IPS-11a (cell line): ENCODE measurements around the gene PANK2.
"Not testable (repeated sequence)": the region's sequence is repeated elsewhere in the genome, so short reads cannot be mapped to it uniquely, and the experiment has no call there.

Experiments used
- H3K4me3 ChIP-seq: one replicate; pipeline ENCODE4 v1.5.1; 2013; ENCODE audit warnings: low read depth, low read length, control low read depth

PANK2 gene

DNA sequence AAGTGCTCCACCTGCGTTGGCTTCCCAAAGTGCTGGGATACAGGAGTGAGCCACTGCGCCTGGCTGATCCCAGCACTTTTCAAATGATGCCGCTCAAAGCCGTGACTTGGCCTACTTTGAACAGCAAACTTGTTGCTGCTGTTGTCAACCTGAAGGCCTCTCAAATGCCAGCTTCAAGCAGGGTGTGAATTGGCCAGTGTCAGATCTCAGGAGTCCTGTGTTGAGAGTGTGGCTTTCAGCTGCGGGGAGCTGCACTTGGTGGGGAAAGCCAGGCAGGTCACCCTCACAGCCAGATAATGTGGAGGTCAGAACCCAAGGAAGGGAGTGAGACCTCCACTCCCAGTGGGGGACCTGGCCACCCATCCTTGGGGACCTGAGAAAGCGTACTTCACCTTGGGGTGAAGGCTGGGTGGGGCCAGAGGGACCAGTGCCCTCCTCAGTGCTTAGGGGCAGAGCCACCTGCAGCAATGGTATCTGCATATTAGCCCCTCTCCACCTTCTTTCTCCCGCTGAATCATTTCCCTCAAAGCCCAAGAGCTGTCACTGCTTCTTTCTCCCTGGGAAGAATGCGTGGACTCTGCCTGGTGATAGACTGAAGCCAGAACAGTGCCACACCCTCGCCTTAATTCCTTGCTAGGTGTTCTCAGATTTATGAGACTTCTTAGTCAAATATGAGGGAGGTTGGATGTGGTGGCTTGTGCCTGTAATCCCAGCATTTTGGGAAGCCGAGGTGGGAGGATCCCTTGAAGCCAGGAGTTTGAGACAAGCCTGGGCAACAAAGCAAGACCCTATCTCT lies 19.1 kb upstream of the PANK2 start:
- H3K4me3 ChIP-seq = no peak overlapping the region

GRCh38 chr20:3871550-3872265 lies 17.5 kb upstream of the PANK2 start:
- no peak overlapping the region for H3K4me3 ChIP-seq

- H3K4me3 ChIP-seq = no peak overlapping the region
Observed at GRCh38 chr20:3873507-3873906, 15.7 kb upstream of the PANK2 start.

DNA sequence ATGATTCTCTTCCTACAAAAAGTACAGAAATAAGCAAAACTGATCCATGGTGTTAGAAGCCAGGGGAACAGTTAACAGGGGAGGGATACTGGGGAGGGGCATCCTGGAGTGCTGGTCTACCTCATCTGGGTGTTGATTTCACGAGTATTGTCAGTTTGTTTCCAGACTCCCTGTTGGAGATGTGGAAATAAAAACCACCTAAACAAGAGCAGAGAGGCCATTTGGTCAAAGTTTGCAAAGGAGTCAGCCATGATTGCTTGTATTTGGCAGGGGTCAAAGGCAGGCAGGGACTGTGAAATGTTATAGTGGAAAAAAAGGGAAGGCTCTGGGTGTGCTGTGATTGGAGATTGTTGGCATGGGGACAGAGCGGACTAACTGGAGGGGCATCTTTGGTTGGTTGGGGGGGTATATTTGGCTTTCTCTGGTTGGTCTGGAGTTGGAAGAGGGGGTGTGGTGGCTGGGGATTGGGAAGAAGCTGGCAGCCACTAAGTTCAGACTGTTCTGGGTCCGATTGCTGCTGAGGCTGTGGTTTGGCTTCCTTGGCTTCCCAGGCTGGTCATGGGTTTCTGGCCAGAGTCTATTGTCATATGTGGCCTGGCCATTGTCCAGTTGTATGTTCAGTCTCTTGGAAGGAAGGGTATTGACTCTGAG lies 14.9 kb upstream of the PANK2 start:
- no peak overlapping the region for H3K4me3 ChIP-seq

DNA sequence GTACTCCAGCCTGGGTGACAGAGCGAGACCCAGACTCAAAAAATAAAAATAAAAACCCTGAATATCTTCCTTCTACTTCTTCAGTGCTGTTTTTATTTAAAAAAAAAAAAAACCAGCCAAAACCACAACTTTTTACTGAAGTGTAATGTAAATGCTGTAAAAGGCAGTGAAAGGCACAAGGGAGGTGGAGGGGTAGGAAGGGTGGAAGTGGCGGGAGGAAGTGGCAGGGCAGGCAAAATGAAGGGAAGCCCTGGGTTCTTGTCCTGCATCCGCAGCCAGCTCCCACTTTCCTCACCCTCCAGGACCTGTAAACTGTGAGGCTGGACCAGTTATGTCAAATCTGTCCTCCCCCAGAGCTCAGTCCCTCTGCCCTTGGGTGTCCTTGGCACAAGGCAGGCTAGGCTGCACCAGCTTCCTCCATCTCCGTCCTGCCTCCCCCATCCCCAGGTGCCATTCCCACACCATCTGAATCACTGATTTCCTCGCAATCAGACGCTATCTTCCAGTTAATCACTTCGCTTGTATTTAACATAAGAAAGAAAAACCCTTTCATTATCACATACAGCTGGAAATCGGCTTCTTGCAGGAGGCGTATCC lies 13.7 kb upstream of the PANK2 start:
- H3K4me3 ChIP-seq = no peak overlapping the region

GRCh38 chr20:3876000-3876399 lies 13.2 kb upstream of the PANK2 start:
- no peak overlapping the region for H3K4me3 ChIP-seq

GRCh38 chr20:3876676-3877075 lies 12.5 kb upstream of the PANK2 start:
- H3K4me3 ChIP-seq = no peak overlapping the region

- not testable (repeated sequence) for H3K4me3 ChIP-seq
Observed at GRCh38 chr20:3878921-3879274, 10.3 kb upstream of the PANK2 start.

DNA sequence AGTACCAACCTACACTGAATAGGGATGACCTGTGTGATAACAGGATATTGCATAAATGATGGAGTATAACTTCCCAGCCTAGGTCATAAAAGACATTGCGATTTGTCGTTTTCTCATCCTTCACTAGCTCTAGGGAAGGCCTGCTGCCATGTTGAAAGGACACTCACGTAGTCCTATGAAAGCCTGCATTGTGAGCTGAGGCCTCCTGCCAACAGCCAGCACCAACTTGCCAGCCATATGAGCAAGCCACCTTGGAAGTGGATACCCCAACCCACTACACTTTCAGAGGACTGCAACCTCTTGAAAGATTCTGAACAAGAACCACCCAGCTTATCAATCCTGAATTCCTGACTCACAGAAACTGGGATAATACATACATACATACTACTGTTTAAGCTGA lies 3.5 kb upstream of the PANK2 start:
- no peak overlapping the region for H3K4me3 ChIP-seq

GRCh38 chr20:3887876-3888620 lies 1.1 kb upstream of the PANK2 start:
- peak overlapping the region; percentile 97 for H3K4me3 ChIP-seq

- peak overlapping the region; percentile 97 for H3K4me3 ChIP-seq
Observed at GRCh38 chr20:3889489-3890397, 556 bp downstream of the PANK2 start.

DNA sequence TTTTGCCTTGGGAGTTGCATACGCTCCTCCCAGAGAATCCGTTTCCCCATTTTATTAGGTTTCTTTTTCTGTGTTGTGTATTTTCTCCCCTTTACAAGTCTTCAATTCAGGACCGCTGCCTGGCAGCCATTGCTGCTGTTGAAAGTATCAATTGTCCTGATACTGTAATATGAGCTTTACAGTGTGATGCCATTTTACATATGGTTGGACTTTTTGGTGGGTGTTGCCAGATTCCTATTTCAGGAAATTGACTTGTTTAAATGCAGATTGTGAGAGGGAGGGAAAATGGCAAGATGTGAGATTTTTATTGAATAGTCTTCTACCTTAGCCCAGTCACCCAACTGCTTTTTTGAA lies 1.2 kb downstream of the PANK2 start:
- H3K4me3 ChIP-seq = peak overlapping the region; percentile 97

GRCh38 chr20:3890999-3891929 lies 2.1 kb downstream of the PANK2 start:
- H3K4me3 ChIP-seq = peak overlapping the region; percentile 97

- no peak overlapping the region for H3K4me3 ChIP-seq
Observed at GRCh38 chr20:3894796-3895195, 5.6 kb downstream of the PANK2 start.

- H3K4me3 ChIP-seq = no peak overlapping the region
Observed at GRCh38 chr20:3896302-3896701, 7.1 kb downstream of the PANK2 start.

DNA sequence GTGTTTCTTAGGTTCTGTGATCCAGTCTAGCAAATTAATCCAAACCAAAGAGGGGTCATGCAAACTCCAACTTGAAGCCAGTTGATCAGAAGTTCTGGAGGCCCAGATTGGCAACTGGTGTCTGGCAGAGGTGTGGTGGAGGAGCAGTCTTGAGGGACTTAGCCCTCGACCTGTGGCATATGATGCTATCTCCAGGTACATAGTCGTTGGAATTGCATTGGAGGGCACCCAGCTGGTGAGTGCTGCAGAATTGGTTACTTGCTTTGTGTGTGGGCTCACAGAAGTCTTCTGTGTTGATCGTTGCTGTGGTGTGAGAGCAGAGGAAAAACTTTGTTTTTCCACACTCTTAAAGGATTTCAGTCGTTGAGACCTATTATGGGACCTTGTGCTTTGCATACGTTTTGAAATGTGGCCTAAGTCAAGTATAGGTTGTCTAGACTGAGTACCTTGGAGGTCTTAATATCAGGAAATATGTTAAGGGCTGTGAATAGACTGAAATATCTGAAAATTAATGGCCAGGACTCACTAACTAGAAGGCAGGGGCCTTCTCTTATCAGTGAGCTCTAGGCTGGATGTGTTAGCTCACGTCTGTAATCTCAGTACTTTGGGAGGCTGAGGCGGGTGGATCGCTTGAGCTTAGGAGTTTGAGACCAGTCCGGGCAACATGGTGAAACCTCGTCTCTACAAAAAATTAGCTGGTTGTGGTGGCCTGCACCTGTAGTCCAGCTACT lies 7.8 kb downstream of the PANK2 start:
- no peak overlapping the region for H3K4me3 ChIP-seq

DNA sequence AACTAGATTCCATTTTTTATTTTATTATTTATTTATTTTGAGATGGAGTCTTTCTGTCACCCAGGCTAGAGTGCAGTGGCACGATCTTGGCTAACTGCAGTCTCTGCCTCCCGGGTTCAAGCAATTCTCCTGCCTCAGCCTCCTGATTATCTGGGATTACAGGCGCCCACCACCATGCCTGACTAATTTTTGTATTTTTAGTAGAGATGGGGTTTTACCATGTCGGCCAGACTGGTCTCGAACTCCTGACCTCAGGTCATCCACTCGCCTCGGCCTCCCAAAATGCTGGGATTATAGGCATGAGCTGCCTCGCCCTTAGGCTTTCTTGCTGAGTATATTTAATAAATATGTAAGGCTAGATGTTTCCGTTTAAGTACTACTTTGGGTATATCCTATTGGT lies 9.0 kb downstream of the PANK2 start:
- not testable (repeated sequence) for H3K4me3 ChIP-seq

DNA sequence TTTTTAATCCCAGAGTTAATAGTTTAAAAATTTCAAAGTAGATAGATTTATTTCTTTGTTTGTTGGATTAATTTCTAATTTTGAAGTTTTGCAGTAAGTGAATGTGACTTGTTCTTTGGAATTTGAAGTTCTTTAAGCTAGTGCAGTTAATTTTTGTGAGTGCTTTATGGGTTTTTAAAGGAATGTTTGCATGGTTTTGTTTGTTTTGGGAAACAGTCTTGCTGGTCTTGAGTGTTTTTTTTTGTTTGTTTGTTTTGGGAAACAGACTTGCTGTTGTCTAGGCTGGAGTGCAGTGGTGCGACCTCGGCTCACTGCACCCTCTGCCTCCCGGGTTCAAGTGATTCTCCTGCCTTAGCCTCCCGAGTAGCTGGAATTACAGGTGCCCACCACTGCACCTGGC lies 9.5 kb downstream of the PANK2 start:
- no peak overlapping the region for H3K4me3 ChIP-seq
